ENCODE measurements around the gene MLLT10.

DNA sequence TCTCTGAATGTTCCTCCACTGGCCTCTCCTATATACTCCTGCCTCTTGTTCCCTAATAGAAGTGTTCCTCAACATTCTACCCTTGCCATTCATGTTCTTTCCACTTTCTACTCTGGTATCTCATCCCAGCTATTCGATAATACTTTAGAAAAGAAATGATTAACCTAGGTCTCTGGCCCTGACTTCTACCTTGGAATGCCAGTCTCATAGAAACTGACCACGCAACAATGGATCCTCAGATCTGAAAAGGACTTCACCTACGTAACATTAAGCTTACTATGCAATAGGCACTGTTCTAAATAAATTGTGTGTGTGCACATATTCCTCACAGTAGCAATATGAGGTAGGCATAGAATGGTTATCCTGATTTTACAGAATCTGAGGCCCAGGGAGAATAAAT is 235.0 kb downstream of the MLLT10 start:
- TF ChIP-seq, protein P1, sequence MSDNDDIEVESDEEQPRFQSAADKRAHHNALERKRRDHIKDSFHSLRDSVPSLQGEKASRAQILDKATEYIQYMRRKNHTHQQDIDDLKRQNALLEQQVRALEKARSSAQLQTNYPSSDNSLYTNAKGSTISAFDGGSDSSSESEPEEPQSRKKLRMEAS (IDR thresholded peaks at IDR 0.05; ENCODE audit: insufficient read depth, insufficient read length) = no peak
- TF ChIP-seq EZH2 (IDR thresholded peaks at IDR 0.05; ENCODE audit: borderline replicate concordance, low read depth, low read length, severe bottlenecking) (no peak), POLR2A (IDR thresholded peaks at IDR 0.05; ENCODE audit: low read depth, low read length) (no peak), CTCF (IDR thresholded peaks at IDR 0.05; ENCODE audit: extremely low read depth in 1 of 2, insufficient read depth in 1 of 2, low read depth in 1 of 2, low read length in 2 of 2) (no peak), POLR2AphosphoS5 (IDR thresholded peaks at IDR 0.05; ENCODE audit: insufficient read depth, low read depth, low read length) (no peak), GATA2 (IDR thresholded peaks at IDR 0.05; ENCODE audit: insufficient read depth, insufficient read length, low read depth, low read length) (no peak), MYC (IDR thresholded peaks at IDR 0.05; ENCODE audit: low read depth, low read length) (no peak), JUN (IDR thresholded peaks at IDR 0.05; ENCODE audit: borderline replicate concordance, insufficient read depth, insufficient read length, low read depth) (no peak)

All from endothelial cell of umbilical vein (primary cell).